Stomach (tissue), 9 donors: ENCODE data around the gene MIPEP. TPM values are rescaled to one million over a fixed set of nuclear protein-coding genes. Genes with fewer than 3 reads are reported as not detected.
A peak's percentile ranks its signal among the peaks of the same experiment; 100 is the strongest.

ENCODE experiments used
- DNase-seq, 2 donors: peaks; one replicate each; pipeline versions ENCODE4 v3.0.0 to v3.0.0-alpha.2; 2013 to 2019
- H3K27ac ChIP-seq, 5 donors: fragments of 200-600 bp in 4 of 5; sonication (generic) in 4 of 5; one replicate each; pipeline ENCODE4 v1.5.1; 2013 to 2019; ENCODE audit warnings: mild to moderate bottlenecking in 1 of 5, moderate library complexity in 1 of 5
- H3K27me3 ChIP-seq, 3 donors: fragments of 200-600 bp; sonication (generic); one replicate each; pipeline ENCODE4 v1.5.1; 2017 to 2019; ENCODE audit warnings: mixed run types in 1 of 3
- H3K36me3 ChIP-seq, 4 donors: fragments of 200-600 bp; sonication (generic); 1 replicate in 3 of 4; 2 replicates in 1 of 4; pipeline ENCODE4 v1.5.1; 2016 to 2019
- H3K4me1 ChIP-seq, 4 donors: fragments of 200-600 bp; sonication (generic); one replicate each; pipeline ENCODE4 v1.5.1; 2016 to 2019
- H3K4me3 ChIP-seq, 4 donors: fragments of 200-600 bp; sonication (generic) in 3 of 4; one replicate each; pipeline ENCODE4 v1.5.1; 2016 to 2019; ENCODE audit warnings: mild to moderate bottlenecking in 1 of 4
- H3K9me3 ChIP-seq, 4 donors: fragments of 200-600 bp; sonication (generic); one replicate each; pipeline ENCODE4 v1.5.1; 2016 to 2019
- CTCF ChIP-seq, 7 experiments: fragments of 450-650 bp in 4 of 7; fragments of 200-600 bp in 3 of 7; sonication (generic) in 3 of 7; IDR thresholded peaks; one replicate each; pipeline ENCODE4 v1.5.1; 2016 to 2019; ENCODE audit warnings: antibody characterized with exemption in 7 of 7, control low read depth in 2 of 7, mild to moderate bottlenecking in 1 of 7
- EP300 ChIP-seq: sonication (generic); formaldehyde crosslinking; IDR thresholded peaks from one replicate; pipeline ENCODE4 v1.6.1; 2017; ENCODE audit warnings: antibody characterized with exemption
- POLR2A ChIP-seq, 4 donors: fragments of 450-650 bp; IDR thresholded peaks; one replicate each; pipeline ENCODE4 v1.6.1; 2016; ENCODE audit warnings: antibody characterized with exemption in 4 of 4, control low read depth in 2 of 4, mild to moderate bottlenecking in 1 of 4, moderate library complexity in 1 of 4
- POLR2AphosphoS5 ChIP-seq, 3 donors: sonication (generic); formaldehyde crosslinking; IDR thresholded peaks; one replicate each; pipeline ENCODE4 v1.6.1; 2016; ENCODE audit warnings: antibody characterized with exemption in 3 of 3
- WGBS, 5 donors: extraction: QIAGEN DNeasy Blood & Tissue Kit in 3 of 5; methylation state at CpG; one replicate each; pipeline versions ENCODE4 v1.1.5 to v1.1.7; 2013 to 2018; 5-methylcytosine and 5-hydroxymethylcytosine counted together
- intact Hi-C: fragments of 100-400 bp; cut with DNase I; formaldehyde crosslinking; loops from one replicate; pipeline ENCODE4 v1.15.1; 2023; ENCODE audit warnings: low total_unique reads
- polyA plus RNA-seq, 3 donors: library from polyadenylated mRNA; stranded (reverse); fragments of 200-250 nt; gene quantifications; one replicate each; pipeline ENCODE4 v1.2.3, GENCODE V29; 2013
- total RNA-seq, 5 donors: library from RNA; depleted of rRNA; stranded (reverse); fragments of >200 nt; gene quantifications; one replicate each; pipeline versions ENCODE4 v1.1.0 to v1.2.3, GENCODE V29; 2014 to 2016
- donor health status: healthy with polysubstance abuse.
- donor health status: Bipolar disorder and iron deficiency.
- donor health status: healthy.

MIPEP gene
- total and polyA plus RNA-seq, 8 donors, result 1.2 to 43.2 (median 15.2) TPM

GRCh38 chr13:23776698-23777574, 112.3 kb downstream of the MIPEP start:
- peak in 1 of 2 donors; percentile 53 for DNase-seq
- H3K27ac ChIP-seq, result no peak overlapping the region
- TF ChIP-seq EP300, result no peak
- peak in 1 of 3 donors; percentile 8 for TF ChIP-seq POLR2AphosphoS5 (IDR thresholded peaks at IDR 0.05)
- H3K36me3 ChIP-seq, result no peaks in the 10 kb centered on the region
- 44 to 66% (median 47%) methylated on average over 3 of the region's 3 CpGs for WGBS, 5 donors
- no peaks in the 10 kb centered on the region for H3K9me3 ChIP-seq
- intact Hi-C loops, result no loop called here
- no peaks in the 10 kb centered on the region for H3K27me3 ChIP-seq
- H3K4me3 ChIP-seq, result no peak overlapping the region
- H3K4me1 ChIP-seq, result peaks cover 0 to 32% (median 21%) of the 10 kb centered on the region in 4 donors

GRCh38 chr13:23772717-23773116, 116.5 kb downstream of the MIPEP start:
- intact Hi-C loops, result no loop called here

GRCh38 chr13:23771956-23772355, 117.2 kb downstream of the MIPEP start:
- H3K27ac ChIP-seq, result no peak overlapping the region
- WGBS, 5 donors, result 79 to 87% (median 83%) methylated on average over 4 of the region's 4 CpGs
- DNase-seq, result no peak
- no peak overlapping the region for H3K4me3 ChIP-seq
- H3K27me3 ChIP-seq, result no peaks in the 10 kb centered on the region
- no peak for TF ChIP-seq POLR2AphosphoS5 (IDR thresholded peaks at IDR 0.05)
- TF ChIP-seq CTCF (IDR thresholded peaks at IDR 0.05), result no peak
- TF ChIP-seq POLR2A (IDR thresholded peaks at IDR 0.05), result no peak
- TF ChIP-seq EP300, result no peak
- H3K36me3 ChIP-seq, result no peaks in the 10 kb centered on the region
- H3K4me1 ChIP-seq, result peaks cover 0 to 5% (median 4%) of the 10 kb centered on the region in 4 donors
- intact Hi-C loops, result no loop called here
- H3K9me3 ChIP-seq, result no peaks in the 10 kb centered on the region

More at GRCh38 chr13:23772717-23773116, 116.5 kb downstream of the MIPEP start:
- DNase-seq, result no peak
- TF ChIP-seq CTCF (IDR thresholded peaks at IDR 0.05) (no peak), POLR2A (IDR thresholded peaks at IDR 0.05) (no peak), EP300 (no peak), POLR2AphosphoS5 (IDR thresholded peaks at IDR 0.05) (no peak)
- Histone ChIP-seq H3K4me3 (no peak overlapping the region), H3K27ac (no peak overlapping the region), H3K36me3 (no peaks in the 10 kb centered on the region), H3K27me3 (no peaks in the 10 kb centered on the region), H3K4me1 (peaks cover 0 to 13% (median 12%) of the 10 kb centered on the region in 4 donors), H3K9me3 (no peaks in the 10 kb centered on the region)
- WGBS, 5 donors, result 46 to 50% (median 50%) methylated on average over 2 of the region's 2 CpGs

GRCh38 chr13:23771552-23771951, 117.6 kb downstream of the MIPEP start:
- 61 to 79% (median 73%) methylated on average over 2 of the region's 2 CpGs for WGBS, 5 donors
- peaks cover 0 to 1% (median under 1%) of the 10 kb centered on the region in 4 donors for H3K4me1 ChIP-seq
- intact Hi-C loops, result no loop called here
- H3K4me3 ChIP-seq, result no peak overlapping the region
- DNase-seq, result no peak
- H3K9me3 ChIP-seq, result no peaks in the 10 kb centered on the region
- no peaks in the 10 kb centered on the region for H3K27me3 ChIP-seq
- no peak overlapping the region for H3K27ac ChIP-seq
- TF ChIP-seq POLR2AphosphoS5 (IDR thresholded peaks at IDR 0.05) (no peak), EP300 (no peak), CTCF (IDR thresholded peaks at IDR 0.05) (no peak), POLR2A (IDR thresholded peaks at IDR 0.05) (no peak)
- H3K36me3 ChIP-seq, result no peaks in the 10 kb centered on the region

- no peak for DNase-seq
- intact Hi-C loops, result no loop called here
- WGBS, 5 donors, result 88 to 98% (median 96%) methylated on average over 4 of the region's 4 CpGs
- H3K9me3 ChIP-seq, result no peaks in the 10 kb centered on the region
- H3K4me1 ChIP-seq, result no peaks in the 10 kb centered on the region
- H3K27ac ChIP-seq, result no peak overlapping the region
- no peaks in the 10 kb centered on the region for H3K36me3 ChIP-seq
- no peak overlapping the region for H3K4me3 ChIP-seq
- no peaks in the 10 kb centered on the region for H3K27me3 ChIP-seq
- no peak for TF ChIP-seq CTCF (IDR thresholded peaks at IDR 0.05)
Observed at GRCh38 chr13:23770973-23771372, 118.2 kb downstream of the MIPEP start.
